CD4-positive, alpha-beta T cell treated with Interleukin-2 at 100 ng/mL for 4 hours (primary cell): ENCODE results near the gene ALDH18A1.
"Not testable (repeated sequence)": the region's sequence is repeated elsewhere in the genome, so short reads cannot be mapped to it uniquely, and the experiment has no call there.

Experiments
- DNase-seq: peaks from one replicate; pipeline ENCODE4 v3.0.0-alpha.2; 2020; ENCODE audit warnings: low spot score

ALDH18A1 gene

DNA sequence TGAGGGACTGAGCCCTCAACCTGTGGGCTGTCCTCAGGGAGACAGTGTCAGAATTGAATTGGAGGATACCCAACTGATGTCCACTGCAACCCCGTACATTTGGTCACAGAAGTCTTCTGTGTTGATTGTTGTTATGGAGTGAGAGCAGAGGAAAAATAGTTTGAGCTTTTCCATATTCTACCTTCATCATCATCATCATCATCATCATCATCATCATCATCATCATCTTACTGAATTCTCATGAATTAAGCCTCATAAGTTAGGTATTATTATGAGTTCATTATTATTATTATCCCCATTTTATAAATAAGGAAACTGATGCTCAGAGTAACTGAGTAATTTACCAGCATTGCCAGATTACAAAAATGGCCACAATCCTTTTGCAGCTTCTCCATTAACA lies 8.4 kb downstream of the ALDH18A1 start:
- DNase-seq = no peak

DNA sequence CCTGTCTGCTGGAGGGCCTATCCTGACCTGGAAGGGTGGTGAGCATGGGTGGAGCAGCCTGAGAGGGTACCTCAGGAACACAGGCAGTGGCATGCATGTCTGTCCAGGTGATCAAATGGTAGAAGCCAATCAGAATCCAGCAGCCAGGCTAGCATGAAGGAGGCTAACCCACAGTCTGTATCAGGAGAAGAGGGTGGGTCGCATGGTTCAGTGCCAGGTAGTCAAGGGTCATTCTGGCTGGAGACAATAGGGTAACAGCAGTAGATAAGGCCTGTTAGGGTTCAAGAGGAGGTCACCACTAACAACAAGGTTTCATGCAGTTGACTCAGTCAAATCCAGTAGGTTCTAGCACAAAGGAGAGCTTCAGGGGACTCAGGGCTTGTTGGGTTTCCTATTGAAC lies 10.4 kb downstream of the ALDH18A1 start:
- DNase-seq = no peak

DNA sequence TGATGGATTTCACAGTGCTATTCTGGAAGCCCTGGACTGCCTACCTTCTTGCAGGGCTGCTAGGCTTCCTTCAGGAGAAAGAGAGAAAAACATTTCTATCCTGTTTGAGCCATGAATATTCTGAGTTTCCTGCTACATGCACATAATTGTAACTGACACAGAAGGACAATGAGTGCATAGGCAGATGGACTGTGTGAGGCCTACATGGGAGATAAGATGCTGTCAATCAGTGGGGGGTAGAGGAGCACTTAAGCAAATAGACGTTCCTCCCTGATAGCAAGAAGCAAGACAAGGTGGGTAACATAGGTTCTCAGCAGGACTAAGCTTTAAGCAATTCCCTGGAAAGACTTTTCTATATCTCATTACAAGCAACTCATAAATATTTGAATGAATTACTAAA lies 11.6 kb downstream of the ALDH18A1 start:
- no peak for DNase-seq

DNA sequence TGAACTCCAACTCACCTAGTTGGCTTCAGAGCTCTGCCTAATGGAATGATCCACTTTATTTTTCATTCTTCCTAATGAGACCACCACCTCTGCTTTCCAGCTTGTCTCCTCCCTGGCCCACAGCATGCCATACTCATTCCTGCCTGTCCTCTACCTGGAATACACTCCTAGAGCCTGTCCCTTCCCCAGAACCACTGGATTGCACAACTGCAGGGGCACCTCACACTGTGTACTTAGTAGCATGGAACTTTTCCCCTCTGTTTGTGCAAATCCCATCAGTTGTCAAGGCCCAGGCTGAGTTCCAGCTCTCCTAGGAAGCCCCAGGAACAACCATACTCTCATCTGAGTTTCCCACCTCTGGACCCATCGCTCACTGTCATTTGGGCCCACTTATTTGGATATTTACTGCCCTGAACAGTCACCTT lies 15.6 kb downstream of the ALDH18A1 start:
- DNase-seq = no peak

DNA sequence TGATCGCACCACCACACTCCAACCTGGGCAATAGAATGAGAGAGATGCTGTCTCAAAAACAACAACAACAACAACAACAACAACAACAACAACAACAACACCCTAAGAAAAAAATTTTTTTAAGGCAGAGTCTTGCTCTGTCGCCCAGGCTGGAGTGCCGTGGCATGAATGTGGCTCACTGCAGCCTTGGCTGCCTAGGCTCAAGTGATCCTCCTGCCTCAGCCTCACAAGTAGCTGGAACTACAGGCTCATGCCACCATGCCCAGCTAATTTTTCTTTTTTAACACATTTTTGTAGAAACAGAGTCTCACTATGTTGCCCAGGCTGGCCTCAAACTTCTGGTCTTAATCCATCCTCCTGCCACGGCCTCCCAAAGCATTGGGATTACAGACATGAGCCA lies 18.6 kb downstream of the ALDH18A1 start:
- no peak for DNase-seq

DNA sequence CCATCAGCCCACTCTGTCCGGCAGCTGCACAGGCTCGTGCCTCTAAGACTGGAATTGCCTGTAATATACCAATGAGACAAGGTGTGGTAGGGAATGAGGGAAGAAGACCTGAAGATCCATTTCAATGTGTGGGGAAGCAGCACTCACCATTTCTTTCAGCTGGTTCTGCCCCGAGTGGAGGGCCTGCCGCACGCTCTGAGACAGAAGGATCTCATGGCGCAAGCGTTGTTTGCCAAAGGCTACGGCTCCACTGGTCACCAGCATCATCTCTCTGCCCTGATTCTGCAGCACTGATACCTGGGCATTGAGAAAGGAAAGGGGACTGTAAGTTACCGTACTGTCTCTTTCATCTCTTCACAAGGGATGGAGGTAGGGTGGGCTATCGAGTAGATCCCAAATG lies 19.4 kb downstream of the ALDH18A1 start:
- no peak for DNase-seq

DNA sequence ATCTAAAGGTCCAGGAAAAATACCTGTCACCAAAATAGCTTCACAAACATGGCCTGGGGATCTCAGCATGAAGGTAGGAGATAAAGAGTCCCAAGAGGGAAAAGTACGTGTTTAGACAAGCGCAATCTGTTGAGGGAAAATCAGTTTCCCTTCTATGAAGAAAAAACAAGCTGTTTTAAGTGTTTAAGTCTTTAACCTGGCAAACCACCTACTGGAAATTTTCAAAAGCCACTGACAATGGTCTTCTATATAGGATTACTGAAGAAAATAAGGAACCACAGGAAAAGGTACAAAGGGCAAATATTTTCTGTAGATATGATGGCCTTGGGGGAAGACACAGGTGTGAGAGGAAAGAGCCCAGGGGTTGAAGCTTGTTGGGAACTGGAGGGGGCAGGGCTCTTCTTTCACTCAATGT lies 21.2 kb downstream of the ALDH18A1 start:
- DNase-seq = no peak

DNA sequence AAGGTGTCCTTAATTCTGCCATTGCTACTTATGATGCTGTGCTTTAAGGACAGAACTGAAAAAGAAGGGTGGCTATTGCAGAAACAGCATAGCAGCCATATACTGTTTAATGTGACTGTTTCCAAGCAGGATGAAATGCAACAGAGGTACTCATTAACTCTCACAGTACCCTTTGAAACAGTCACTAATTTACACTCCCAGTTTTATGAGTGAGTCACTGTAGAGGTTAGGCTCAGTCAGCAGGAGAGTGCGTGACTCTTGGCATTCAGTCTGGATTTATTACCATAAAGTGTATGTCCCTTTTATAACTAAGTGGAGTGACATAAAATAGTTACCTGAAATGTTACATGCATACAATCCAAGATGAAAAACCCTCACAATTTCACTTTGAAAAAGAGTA lies 27.7 kb downstream of the ALDH18A1 start:
- DNase-seq = no peak

DNA sequence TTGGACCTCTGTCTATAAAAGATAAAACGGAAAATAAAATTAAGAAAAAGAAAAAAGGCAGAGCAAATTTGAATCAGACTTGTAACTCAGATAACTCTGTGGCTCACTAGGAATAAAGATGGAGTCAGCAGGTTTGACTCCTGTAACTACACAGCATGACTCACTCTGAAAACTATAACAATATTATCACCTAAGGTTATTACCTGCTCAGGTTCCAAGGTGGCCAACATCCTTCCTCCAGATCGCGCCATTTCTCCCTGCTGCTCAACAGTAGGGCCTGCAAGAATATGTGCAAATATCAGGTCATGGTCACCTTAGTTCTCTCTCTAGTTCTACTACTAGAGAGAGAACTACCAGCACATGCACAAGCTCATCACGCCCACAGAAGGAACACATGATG lies 30.0 kb downstream of the ALDH18A1 start:
- DNase-seq = no peak

DNA sequence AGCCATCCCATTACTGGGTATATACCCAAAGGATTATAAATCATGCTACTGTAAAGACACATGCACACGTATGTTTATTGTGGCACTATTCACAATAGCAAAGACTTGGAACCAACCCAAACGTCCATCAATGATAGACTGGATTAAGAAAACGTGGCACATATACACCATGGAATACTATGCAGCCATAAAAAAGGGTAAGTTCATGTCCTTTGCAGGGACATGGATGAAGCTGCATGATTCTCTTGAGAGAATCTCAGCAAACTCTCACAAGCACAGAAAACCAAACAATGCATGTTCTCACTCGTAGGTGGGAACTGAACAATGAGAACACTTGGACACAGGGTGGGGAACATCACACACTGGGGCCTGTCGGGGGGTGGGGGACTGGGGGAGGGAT lies 36.1 kb downstream of the ALDH18A1 start:
- not testable (repeated sequence) for DNase-seq

DNA sequence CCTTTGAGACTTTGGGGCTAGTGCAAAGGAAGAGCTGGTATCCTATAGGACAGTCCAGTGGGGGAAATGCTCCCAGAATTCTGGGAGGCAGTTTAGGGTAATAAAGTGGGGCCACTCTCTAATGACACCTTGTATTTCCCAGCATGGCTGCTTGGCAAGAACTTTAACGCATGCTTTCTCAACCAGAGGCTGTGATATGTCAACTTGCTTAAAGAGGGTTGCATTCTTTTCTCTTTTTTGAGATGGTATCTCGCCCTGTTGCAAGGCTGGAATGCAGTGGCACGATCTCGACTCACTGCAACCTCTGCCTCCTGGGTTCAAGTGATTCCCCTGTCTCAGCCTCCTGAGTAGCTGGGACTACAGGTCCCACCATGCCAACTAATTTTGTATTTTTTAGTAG lies 38.4 kb downstream of the ALDH18A1 start:
- no peak for DNase-seq

DNA sequence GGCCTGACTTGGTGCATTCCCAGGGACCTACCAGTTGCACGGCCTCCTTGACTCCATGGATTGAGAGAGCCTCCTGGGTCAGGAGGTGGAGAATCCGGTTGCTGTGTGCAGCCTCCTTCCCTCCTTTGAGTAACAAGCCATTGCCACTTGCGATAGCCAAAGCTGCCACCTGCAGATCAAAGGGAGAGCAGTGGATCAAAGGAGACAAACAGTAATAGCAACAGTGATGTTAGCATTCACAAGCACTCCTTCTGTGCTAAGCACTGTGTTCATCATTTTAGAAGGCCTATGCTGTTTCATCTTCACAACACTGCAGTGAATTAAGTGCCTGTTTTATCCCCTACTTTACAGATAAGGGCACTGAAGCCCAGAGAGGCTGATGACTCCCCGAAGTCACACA lies 40.1 kb downstream of the ALDH18A1 start:
- no peak for DNase-seq

DNA sequence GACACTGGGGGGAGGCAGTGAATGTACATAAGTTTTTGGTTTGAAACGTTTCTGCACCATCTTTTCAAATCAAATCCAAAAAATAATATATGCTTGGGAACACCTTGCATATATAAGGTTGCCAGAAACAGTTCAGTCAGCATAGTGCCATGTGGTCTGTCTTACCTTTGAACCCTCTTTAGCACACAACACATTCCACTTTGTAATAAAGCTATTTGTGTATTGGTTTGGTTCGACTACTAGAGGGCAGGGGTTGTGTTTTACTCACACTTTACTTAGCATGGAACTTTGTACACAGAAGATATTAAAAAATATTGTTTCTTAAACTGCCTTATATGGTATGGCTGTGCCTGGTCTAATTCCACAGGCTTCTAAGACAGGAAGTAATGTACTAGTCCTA lies 43.2 kb downstream of the ALDH18A1 start:
- no peak for DNase-seq

DNA sequence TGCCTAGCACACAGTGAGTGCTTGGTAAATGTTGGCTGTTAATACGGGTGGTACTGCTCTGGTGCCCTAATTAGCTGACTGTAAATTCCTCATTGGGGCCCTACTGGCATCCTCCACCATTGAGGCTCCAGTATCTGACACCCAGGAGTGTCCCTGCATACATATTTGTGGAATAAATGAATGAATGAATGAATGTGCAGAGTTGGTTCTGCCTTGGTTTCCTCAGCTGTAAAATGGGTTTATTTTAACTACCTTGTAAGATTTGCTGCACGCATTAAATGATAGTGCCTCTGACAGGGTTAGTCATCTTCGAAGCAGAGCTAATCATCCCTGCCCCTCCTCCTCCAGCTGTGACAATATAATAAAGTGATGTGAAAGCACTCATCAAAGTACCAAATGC lies 45.8 kb downstream of the ALDH18A1 start:
- no peak for DNase-seq

DNA sequence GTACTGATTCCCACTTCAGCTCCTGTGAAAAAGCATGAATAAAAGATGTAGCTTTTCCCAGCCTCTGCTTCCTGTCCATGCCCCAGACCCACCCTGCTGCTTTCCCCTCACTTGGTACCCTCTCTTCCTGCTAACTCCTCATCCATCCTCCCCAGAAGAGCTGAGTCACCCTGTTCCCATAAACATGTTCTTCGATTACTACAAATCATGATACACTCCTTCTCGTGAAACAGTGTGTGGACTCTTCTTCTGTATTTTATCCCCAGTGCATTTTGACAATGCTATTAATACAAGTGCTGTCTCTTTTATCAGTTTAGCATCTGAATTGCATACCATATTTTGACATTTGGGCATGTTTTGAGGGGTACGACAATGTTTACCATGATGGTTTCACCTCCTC lies 49.6 kb downstream of the ALDH18A1 start:
- DNase-seq = no peak

DNA sequence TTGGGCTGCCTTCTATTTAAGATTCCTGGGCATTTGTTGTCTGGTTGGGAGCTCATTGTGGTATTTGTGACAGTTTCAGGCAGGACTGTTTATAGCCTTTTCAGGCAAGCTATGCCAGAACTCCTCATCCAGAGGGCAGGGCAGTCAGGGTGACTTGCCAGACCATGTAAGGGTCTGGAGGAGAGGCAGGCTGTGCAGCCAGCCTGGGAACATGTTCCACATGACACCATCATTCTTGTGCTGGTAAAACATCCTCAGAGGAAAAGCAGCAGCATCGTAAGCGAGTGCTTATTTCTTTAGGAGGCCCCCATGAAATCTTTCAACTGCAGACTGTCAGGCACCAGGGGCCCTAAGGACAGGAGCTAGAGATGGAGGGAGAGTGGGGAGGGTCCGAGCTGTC lies 51.3 kb downstream of the ALDH18A1 start:
- DNase-seq = no peak

DNA sequence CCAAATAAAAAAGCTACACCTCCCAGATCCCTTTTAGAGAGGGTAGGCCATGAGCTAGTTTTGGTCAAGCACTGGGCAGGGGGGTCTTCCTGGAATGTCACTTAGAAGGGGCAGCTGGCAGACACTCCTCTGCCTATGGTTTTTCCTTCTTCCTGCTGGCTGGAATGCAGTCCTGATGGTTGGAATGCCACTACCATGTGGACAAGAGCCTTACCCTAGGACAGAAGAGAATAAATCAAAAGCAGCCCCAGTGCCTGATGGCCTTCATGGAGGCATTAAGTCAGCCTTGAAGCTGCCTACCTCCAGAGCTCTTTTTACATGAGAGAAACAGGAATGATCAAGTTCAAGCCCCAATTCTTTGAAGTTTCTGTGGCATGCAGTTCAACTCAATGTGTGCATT lies 51.9 kb downstream of the ALDH18A1 start:
- no peak for DNase-seq

DNA sequence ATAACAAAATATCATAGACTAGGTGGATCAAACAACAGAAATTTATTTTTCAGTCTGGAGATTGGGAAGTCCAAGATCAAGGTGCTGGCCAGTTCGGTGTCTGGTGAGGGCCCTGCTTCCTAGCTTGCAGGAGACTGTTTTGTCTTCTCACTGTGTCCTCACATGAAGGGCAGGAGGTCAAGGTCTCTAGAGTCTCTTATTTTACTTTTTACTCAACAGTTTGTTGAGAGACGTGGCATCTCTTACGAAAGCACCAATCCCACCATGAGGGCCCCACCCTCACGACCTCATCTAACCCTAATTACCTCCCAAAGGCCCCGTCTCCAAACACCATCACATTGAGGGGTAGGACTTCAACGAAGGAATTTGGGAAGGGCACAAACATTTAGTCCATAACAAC lies 54.1 kb downstream of the ALDH18A1 start:
- DNase-seq = no peak

DNA sequence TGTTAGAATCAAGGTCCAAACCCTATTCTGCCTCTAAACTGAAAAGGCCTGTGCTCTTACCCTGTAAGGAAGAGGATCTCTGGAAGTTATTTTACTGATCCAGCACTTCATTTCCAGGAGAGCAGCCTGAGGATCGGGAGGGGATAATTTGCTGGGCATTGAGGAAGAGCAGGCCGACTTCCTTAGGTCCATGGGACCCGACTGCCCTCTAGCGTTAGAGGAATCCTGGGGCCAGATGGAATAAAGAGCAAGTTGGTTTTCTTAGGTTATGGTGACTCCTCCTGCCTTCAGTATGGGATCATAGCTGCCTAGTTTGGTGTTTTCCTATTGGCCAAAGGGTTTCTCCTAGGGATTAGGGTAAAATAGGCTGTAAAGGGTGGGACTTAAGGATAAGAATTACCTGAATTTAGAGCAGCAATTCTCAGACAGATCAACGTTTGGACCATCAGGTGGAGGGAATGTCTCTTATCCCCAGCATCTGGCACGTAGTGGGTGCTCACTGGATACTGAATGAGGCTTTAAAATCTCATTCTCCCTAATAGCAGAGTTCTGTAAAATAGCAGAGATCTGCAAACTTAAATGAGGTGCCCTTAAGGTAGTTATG lies 55.3 kb downstream of the ALDH18A1 start:
- peak; percentile 44 for DNase-seq

DNA sequence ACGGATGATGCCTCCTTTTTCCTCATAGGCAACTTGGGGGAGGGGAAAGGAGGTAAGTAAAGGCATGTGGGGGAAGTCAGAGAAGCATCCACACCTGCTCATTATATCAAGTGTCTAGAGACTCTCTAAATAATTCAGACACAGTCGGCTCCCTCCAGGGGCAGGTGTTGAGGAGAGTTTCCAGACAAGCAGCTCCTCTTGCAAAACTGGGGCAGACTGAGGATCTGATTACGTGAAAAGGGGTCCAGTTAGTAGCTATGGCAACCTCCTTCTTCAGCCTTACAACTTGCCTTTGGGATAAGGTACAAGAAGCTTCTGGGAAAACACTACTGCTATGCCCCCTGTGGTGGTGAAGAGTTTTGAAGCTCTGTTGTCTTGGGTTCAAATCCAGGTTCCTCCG lies 56.4 kb downstream of the ALDH18A1 start:
- DNase-seq = no peak

DNA sequence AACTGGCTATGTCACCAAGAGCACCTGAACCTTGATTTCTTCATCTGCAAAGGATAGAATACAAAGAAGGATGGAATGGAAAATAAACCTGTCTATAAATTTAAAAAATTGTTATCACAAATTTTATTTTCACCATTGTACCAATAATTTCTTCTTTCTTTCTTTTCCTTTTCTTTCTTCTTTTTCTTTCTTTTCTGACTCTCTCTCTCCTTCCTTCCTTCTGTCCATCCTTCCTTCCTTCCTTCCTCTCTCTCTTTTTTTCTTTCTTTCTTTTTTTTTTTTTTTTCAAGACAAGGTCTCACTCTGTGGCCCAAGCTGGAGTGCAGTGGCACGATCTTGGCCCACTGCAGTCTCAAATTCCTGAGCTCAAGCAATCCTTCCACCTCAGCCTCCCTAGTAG lies 58.7 kb downstream of the ALDH18A1 start:
- no peak for DNase-seq

DNA sequence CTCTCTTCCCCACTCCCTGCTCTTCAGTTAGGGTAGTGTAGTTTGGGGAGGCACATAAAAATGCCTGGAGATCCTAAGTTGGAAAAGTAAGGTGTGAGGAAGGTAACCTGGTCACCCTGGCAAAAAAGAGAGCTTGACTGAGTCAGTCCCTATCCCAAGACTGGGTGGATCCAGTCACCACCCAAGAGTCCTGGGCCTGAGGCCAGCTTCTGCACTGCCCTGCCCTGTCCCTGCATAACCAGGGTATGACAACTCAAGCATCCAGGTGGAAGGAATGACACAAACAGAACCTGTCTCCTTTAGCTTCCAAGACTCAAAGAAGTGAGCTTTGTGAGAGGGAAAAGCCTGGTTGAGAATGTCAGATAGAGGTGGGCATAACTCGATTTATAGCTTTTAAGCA lies 68.5 kb downstream of the ALDH18A1 start:
- DNase-seq = no peak

DNA sequence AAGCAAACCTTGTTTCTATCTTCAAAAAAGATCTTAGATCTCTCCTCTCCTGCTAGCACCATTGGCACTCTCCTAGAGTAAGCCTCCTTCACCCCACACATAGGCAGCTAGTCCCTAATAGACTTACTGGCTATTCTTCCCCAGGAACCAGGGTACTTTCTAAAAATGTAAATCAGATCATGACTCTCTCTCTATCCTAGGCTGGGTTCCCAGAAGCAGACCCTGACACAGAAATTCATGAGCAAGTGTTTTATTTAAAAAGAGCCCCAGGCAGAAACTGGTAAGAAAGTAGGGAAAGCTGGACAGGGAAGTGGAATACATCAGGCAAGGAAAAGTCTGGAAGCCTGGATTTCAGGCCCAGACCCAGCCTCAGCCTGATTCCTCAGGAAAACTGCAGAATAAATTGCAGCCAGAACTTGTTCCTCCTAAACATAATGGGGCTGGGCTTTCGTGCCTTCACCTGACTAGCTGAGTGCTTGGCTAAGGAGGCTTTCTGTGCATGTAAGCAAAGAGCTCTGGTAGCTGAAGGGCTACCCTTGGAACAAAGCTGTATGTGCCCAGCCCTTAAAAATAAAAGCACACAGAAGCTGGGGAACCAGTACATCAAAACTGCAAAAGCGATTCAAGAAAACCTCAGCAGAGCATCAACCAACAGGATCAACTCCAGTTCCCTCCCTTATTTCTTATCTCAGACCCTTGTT lies 76.5 kb downstream of the ALDH18A1 start:
- DNase-seq = no peak

DNA sequence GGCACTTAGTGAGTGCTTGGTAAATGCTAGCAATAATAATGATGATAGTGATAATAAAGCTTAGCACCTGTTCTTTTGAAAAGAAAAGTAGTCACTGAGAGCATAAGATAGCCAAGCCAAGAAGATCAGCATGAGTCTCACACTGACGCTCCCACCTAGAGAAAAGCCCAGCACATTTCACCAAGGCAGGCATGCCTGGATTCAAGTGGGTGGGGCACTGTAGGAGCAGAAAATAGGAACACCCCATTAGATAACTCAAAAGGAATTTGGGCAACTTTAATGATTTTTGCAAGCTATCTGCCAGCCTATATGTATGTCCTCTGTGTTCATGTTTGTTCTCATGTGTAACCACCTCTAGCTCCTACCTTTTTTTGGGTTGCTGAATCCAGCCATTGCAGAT lies 77.2 kb downstream of the ALDH18A1 start:
- DNase-seq = no peak
